GM12801 (cell line): ENCODE results near the gene SGCA.

ENCODE experiments used
- CTCF ChIP-seq: IDR thresholded peaks from one replicate; pipeline ENCODE4 v1.5.1; 2011; ENCODE audit warnings: control low read depth; ENCODE audit not compliant: insufficient read length; ENCODE audit errors: extremely low read depth

Gene SGCA

GRCh38 chr17:50161023-50161910 lies 4.5 kb upstream of the SGCA start:
- no peak for TF ChIP-seq CTCF

GRCh38 chr17:50161911-50162288 lies 3.9 kb upstream of the SGCA start:
- no peak for TF ChIP-seq CTCF

GRCh38 chr17:50162466-50163254 lies 3.1 kb upstream of the SGCA start:
- no peak for TF ChIP-seq CTCF

- TF ChIP-seq CTCF, result no peak
Measured at GRCh38 chr17:50163843-50164696, 1.7 kb upstream of the SGCA start.

GRCh38 chr17:50164697-50164988 lies 1.2 kb upstream of the SGCA start:
- no peak for TF ChIP-seq CTCF

GRCh38 chr17:50165066-50165465 lies 739 bp upstream of the SGCA start:
- TF ChIP-seq CTCF, result no peak

- no peak for TF ChIP-seq CTCF
Measured at GRCh38 chr17:50165466-50165865, 339 bp upstream of the SGCA start.
